Measurements from ENCODE around the gene ZC3H8.

ZC3H8 gene

DNA sequence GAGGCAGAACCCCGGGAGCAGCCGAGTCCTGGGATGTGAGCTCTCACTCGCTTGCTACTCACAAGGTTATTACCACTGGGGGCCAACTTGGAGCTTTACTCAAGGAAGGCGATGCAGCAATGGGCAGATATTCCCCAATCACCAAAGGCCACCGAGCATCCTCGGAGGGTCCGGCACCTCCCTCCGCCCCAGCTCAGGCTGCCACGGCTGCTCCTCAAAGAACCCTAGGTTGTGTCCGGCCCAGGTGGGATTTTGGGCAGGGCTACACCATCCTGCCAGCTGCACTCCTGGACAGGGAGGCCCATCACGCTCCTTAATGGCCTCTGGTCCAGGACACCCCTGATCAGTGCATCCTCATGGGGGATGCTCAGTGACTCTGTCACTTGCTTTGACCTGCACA lies 91.9 kb downstream of the ZC3H8 start:
- no peak for DNase-seq

DNA sequence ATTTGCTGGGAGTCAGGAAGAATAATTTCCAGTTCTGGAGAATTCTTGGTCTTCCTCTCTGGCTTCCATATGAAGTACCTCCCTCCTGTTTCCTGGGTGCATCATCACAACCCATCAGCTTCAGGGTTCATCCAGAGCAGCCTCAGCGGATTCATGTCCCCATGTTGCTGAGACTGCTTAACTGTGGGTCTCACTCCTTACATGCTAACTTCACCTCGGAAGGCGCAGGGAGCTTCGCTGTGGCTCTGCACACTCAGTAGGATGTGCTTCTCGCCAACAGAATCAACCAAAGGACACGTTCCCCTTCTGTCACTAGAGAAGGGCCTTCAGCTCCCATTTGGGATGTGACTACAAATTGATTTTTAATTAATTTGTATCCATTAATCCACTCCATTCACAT lies 92.5 kb downstream of the ZC3H8 start:
- no peak for DNase-seq
